ENCODE data around the gene UNKL. TPM values are rescaled to one million over a fixed set of nuclear protein-coding genes. Genes with fewer than 3 reads are reported as not detected.

Gene UNKL
- total RNA-seq, 4 donors from 2014 or later: 15.2 to 86.4 (median 24.2) TPM

GRCh38 chr16:1448536-1449116, 34.1 kb upstream of the UNKL start:
- Histone ChIP-seq H3K4me3 (no peak overlapping the region), H3K36me3 (peaks cover 0 to 19% (median 3%) of the 10 kb centered on the region in 4 donors), H3K27ac (no peak overlapping the region), H3K9me3 (no peaks in the 10 kb centered on the region), H3K4me1 (no peaks in the 10 kb centered on the region), H3K27me3 (no peaks in the 10 kb centered on the region)
- 94% methylated on average over 30 of the region's 30 CpGs; no CpG with 5 or more reads in 1 of the 2 donors for WGBS, 2 donors (ENCODE audit: low coverage in 1 of 2)
- DNase-seq: no peak
- no peak for TF ChIP-seq CTCF (IDR thresholded peaks at IDR 0.05)
- intact Hi-C loops (cut with DNase I; ENCODE audit: low total_unique reads) (no loop called here), in situ Hi-C loops (cut with MboI; ENCODE audit: low pct_ligation_motif_present in 1 of 4, low pct_unique_long_range_greater_than_20kb in 1 of 4, low sequenced_read_pairs in 3 of 4) (no loop called here)

GRCh38 chr16:1447965-1448364, 33.5 kb upstream of the UNKL start:
- H3K36me3 ChIP-seq: peaks cover 0 to 19% (median 3%) of the 10 kb centered on the region in 4 donors
- intact Hi-C loops (cut with DNase I; ENCODE audit: low total_unique reads): no loop called here
- no peaks in the 10 kb centered on the region for H3K4me1 ChIP-seq

GRCh38 chr16:1446296-1447080, 32.0 kb upstream of the UNKL start:
- no peak for DNase-seq
- Histone ChIP-seq H3K27me3 (no peaks in the 10 kb centered on the region), H3K36me3 (peaks cover 0 to 17% (median 3%) of the 10 kb centered on the region in 4 donors), H3K4me1 (no peaks in the 10 kb centered on the region), H3K4me3 (no peak overlapping the region), H3K9me3 (no peaks in the 10 kb centered on the region), H3K27ac (no peak overlapping the region)
- intact Hi-C loops (cut with DNase I; ENCODE audit: low total_unique reads): no loop called here
- TF ChIP-seq CTCF (IDR thresholded peaks at IDR 0.05) (no peak), EP300 (IDR thresholded peaks at IDR 0.05; ENCODE audit: low read depth) (no peak), POLR2AphosphoS5 (IDR thresholded peaks at IDR 0.05) (no peak), POLR2A (IDR thresholded peaks at IDR 0.05) (no peak)
- in situ Hi-C loops (cut with MboI; ENCODE audit: low pct_ligation_motif_present in 1 of 4, low pct_unique_long_range_greater_than_20kb in 1 of 4, low sequenced_read_pairs in 3 of 4): no loop called here
- 90% methylated on average over 31 of the region's 41 CpGs; no CpG with 5 or more reads in 1 of the 2 donors for WGBS, 2 donors (ENCODE audit: low coverage in 1 of 2)

More at GRCh38 chr16:1447965-1448364, 33.5 kb upstream of the UNKL start:
- Histone ChIP-seq H3K9me3 (no peaks in the 10 kb centered on the region), H3K27me3 (no peaks in the 10 kb centered on the region), H3K27ac (no peak overlapping the region), H3K4me3 (no peak overlapping the region)
- 92% methylated on average over 11 of the region's 11 CpGs; no CpG with 5 or more reads in 1 of the 2 donors for WGBS, 2 donors (ENCODE audit: low coverage in 1 of 2)
- DNase-seq: no peak
- in situ Hi-C loops (cut with MboI; ENCODE audit: low pct_ligation_motif_present in 1 of 4, low pct_unique_long_range_greater_than_20kb in 1 of 4, low sequenced_read_pairs in 3 of 4): no loop called here
- no peak for TF ChIP-seq POLR2A (IDR thresholded peaks at IDR 0.05)
- no peak for TF ChIP-seq CTCF (IDR thresholded peaks at IDR 0.05)
- no peak for TF ChIP-seq POLR2AphosphoS5 (IDR thresholded peaks at IDR 0.05)
- no peak for TF ChIP-seq EP300 (IDR thresholded peaks at IDR 0.05; ENCODE audit: low read depth)

DNA sequence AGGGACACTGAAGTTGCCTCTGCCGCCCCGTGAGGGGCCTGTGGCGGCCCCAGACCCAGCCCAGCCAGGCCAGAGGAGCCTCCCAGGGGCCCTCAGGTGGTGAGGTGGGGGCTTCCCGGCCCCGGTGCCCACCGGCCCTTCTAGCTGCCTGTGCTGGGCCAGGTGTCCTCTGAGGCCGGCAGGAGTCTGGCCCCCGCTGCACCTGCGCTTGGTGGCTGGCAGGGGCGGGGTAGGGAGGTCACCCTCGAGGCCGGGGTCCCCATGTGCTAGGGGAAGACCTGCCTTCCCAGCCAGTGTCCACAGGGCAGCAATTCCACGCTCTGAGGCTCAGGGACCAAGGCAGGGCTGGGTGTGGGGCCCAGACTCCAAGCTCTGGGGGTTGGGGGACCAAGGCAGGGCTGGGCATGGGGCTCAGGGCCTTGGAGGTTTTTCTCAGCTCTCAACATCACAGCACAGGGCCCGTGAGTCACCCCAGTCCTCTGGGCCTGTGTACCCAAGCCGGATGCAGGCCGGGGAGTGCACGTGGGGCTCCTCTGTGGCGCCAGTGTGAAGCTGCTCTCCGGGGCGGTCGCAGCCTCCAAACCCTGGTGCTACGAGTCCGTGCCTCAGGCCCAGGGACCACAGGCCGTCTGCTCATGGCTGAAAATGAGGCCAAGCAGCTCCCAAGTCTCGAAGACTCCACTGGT, 31.2 kb upstream of the UNKL start:
- 72% methylated on average over 11 of the region's 25 CpGs; no CpG with 5 or more reads in 1 of the 2 donors for WGBS, 2 donors (ENCODE audit: low coverage in 1 of 2)
- no peak overlapping the region for H3K4me3 ChIP-seq
- H3K27me3 ChIP-seq: no peaks in the 10 kb centered on the region
- in situ Hi-C loops (cut with MboI; ENCODE audit: low pct_ligation_motif_present in 1 of 4, low pct_unique_long_range_greater_than_20kb in 1 of 4, low sequenced_read_pairs in 3 of 4): no loop called here
- DNase-seq: no peak
- H3K36me3 ChIP-seq: peaks cover 0 to 11% (median 3%) of the 10 kb centered on the region in 4 donors
- H3K9me3 ChIP-seq: no peaks in the 10 kb centered on the region
- H3K27ac ChIP-seq: no peak overlapping the region
- TF ChIP-seq EP300 (IDR thresholded peaks at IDR 0.05; ENCODE audit: low read depth) (no peak), POLR2AphosphoS5 (IDR thresholded peaks at IDR 0.05) (no peak), CTCF (IDR thresholded peaks at IDR 0.05) (no peak), POLR2A (IDR thresholded peaks at IDR 0.05) (no peak)
- intact Hi-C loops (cut with DNase I; ENCODE audit: low total_unique reads): no loop called here
- no peaks in the 10 kb centered on the region for H3K4me1 ChIP-seq
